ENCODE measurements around the gene ZNF774. TPM values are rescaled to one million over a fixed set of nuclear protein-coding genes. Genes with fewer than 3 reads are reported as not detected.
"Not testable (repeated sequence)": the region's sequence is repeated elsewhere in the genome, so short reads cannot be mapped to it uniquely, and the experiment has no call there.

ZNF774 gene
- total RNA-seq, 1 experiment from 2014 or later: 4.1 TPM

DNA sequence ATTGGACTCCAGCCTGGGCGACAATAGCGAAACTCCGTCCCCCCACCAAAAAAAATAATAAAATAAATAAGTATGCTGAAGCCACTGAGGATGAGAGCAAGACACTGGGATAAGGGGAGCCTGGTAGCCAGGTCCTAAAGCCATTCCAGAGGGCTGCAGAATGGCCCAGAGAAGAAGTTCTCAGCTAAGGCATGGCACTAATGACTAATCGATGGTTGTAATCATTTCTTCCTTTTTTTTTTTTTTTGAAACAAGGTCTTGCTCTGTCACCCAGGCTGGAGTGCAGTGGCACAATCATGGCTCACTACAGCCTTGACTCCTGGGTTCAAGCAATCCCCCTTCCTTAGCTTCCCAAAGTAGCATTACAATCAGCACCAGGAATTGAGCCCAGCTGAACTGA, 25.6 kb upstream of the ZNF774 start:
- no peak overlapping the region for H3K27ac ChIP-seq
- H3K4me1 ChIP-seq (replicated peaks): peaks cover 14% of the 10 kb centered on the region
- DNase-seq (ENCODE audit: low read depth in 1 of 2, low spot score in 2 of 2): no peak
- no peaks in the 10 kb centered on the region for H3K36me3 ChIP-seq
- H3K27me3 ChIP-seq (replicated peaks): no peaks in the 10 kb centered on the region
- no peaks in the 10 kb centered on the region for H3K9me3 ChIP-seq (replicated peaks)
- H3K4me3 ChIP-seq: no peak overlapping the region

GRCh38 chr15:90327311-90327710, 24.8 kb upstream of the ZNF774 start:
- H3K9me3 ChIP-seq (replicated peaks): no peaks in the 10 kb centered on the region
- H3K4me3 ChIP-seq: no peak overlapping the region
- H3K36me3 ChIP-seq: no peaks in the 10 kb centered on the region
- H3K27me3 ChIP-seq (replicated peaks): no peaks in the 10 kb centered on the region
- H3K27ac ChIP-seq: no peak overlapping the region
- H3K4me1 ChIP-seq (replicated peaks): peaks cover 11% of the 10 kb centered on the region
- DNase-seq (ENCODE audit: low read depth in 1 of 2, low spot score in 2 of 2): no peak

- no peak overlapping the region for H3K27ac ChIP-seq
- no peaks in the 10 kb centered on the region for H3K36me3 ChIP-seq
- DNase-seq (ENCODE audit: low read depth in 1 of 2, low spot score in 2 of 2): no peak
- H3K27me3 ChIP-seq (replicated peaks): no peaks in the 10 kb centered on the region
- no peak overlapping the region for H3K4me3 ChIP-seq
- peaks cover 13% of the 10 kb centered on the region for H3K4me1 ChIP-seq (replicated peaks)
- H3K9me3 ChIP-seq (replicated peaks): no peaks in the 10 kb centered on the region
These were observed 17.8 kb upstream of the ZNF774 start for GRCh38 chr15:90334304-90334731.

DNA sequence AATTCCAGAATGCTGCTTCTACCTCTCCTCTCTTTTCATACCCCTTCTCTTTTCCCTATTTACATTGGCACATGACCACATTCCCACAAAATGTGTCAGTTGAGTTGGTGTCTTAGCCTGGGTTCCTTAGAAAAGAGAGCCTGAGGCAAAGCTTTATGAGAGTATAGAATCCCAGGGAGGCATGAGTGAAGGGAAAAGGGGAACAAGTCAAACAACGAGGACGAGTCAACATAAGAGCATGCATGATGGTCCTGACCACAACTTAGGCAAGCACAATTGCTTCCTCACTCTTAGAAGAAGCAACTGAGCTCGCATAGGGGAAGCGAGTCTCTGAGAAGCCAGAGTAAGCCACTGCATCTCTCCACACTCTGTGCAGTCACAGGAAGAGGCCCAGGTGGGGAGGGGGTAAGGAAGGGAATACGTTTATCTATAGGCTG, 15.4 kb upstream of the ZNF774 start:
- Histone ChIP-seq H3K9me3 (replicated peaks) (no peaks in the 10 kb centered on the region), H3K27ac (peak overlapping the region; percentile 13)

GRCh38 chr15:90337256-90337655, 14.8 kb upstream of the ZNF774 start:
- no peaks in the 10 kb centered on the region for H3K36me3 ChIP-seq
- H3K27me3 ChIP-seq (replicated peaks): no peaks in the 10 kb centered on the region
- H3K4me3 ChIP-seq: no peak overlapping the region
- no peaks in the 10 kb centered on the region for H3K9me3 ChIP-seq (replicated peaks)
- H3K27ac ChIP-seq: peak overlapping the region; percentile 13; the same call in 1 of the 2 replicates
- peaks cover 13% of the 10 kb centered on the region for H3K4me1 ChIP-seq (replicated peaks)
- DNase-seq (ENCODE audit: low read depth in 1 of 2, low spot score in 2 of 2): no peak

More for the DNA sequence above, 15.4 kb upstream of the ZNF774 start:
- Histone ChIP-seq H3K27me3 (replicated peaks) (no peaks in the 10 kb centered on the region), H3K4me3 (no peak overlapping the region), H3K4me1 (replicated peaks) (peaks cover 13% of the 10 kb centered on the region), H3K36me3 (no peaks in the 10 kb centered on the region)
- peak; percentile 55 to 75 for DNase-seq (ENCODE audit: low read depth in 1 of 2, low spot score in 2 of 2)

- no peak overlapping the region for H3K27ac ChIP-seq
- no peak overlapping the region for H3K4me3 ChIP-seq
- peaks cover 13% of the 10 kb centered on the region for H3K4me1 ChIP-seq (replicated peaks)
- H3K27me3 ChIP-seq (replicated peaks): no peaks in the 10 kb centered on the region
- H3K9me3 ChIP-seq (replicated peaks): no peaks in the 10 kb centered on the region
- H3K36me3 ChIP-seq: no peaks in the 10 kb centered on the region
- DNase-seq (ENCODE audit: low read depth in 1 of 2, low spot score in 2 of 2): no peak
These were observed 13.6 kb upstream of the ZNF774 start for GRCh38 chr15:90338532-90338931.

GRCh38 chr15:90340345-90340744, 11.7 kb upstream of the ZNF774 start:
- DNase-seq (ENCODE audit: low read depth in 1 of 2, low spot score in 2 of 2): no peak
- Histone ChIP-seq H3K9me3 (replicated peaks) (no peaks in the 10 kb centered on the region), H3K4me1 (replicated peaks) (peaks cover 13% of the 10 kb centered on the region), H3K4me3 (no peak overlapping the region), H3K27me3 (replicated peaks) (no peaks in the 10 kb centered on the region), H3K36me3 (no peaks in the 10 kb centered on the region), H3K27ac (no peak overlapping the region)

- H3K27ac ChIP-seq: no peak overlapping the region
- DNase-seq (ENCODE audit: low read depth in 1 of 2, low spot score in 2 of 2): no peak
- no peaks in the 10 kb centered on the region for H3K36me3 ChIP-seq
- H3K4me1 ChIP-seq (replicated peaks): no peaks in the 10 kb centered on the region
- no peak overlapping the region for H3K4me3 ChIP-seq
- no peaks in the 10 kb centered on the region for H3K27me3 ChIP-seq (replicated peaks)
- no peaks in the 10 kb centered on the region for H3K9me3 ChIP-seq (replicated peaks)
These were observed 8.7 kb upstream of the ZNF774 start for GRCh38 chr15:90343302-90343790.

DNA sequence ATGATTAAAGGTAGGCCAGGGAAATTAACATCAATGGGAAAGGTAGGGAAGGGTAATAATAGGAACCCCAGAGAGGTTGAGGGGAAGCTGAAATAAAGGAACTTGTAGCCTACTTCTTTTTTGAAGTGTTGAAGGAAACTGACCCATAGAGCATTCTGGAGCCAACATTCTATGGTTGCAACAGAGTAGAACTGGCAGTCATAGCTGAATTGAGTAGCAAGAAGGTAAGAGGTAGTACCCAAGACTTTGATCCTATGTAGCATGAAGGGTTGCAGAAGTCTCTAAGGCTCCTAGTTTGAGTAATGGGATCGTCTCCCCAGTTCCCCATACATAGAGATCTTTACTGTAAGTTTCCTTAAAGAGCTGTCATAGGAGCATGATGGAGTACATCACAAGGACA, 7.4 kb upstream of the ZNF774 start:
- Histone ChIP-seq H3K4me1 (replicated peaks) (no peaks in the 10 kb centered on the region), H3K9me3 (replicated peaks) (no peaks in the 10 kb centered on the region), H3K27me3 (replicated peaks) (no peaks in the 10 kb centered on the region), H3K36me3 (no peaks in the 10 kb centered on the region), H3K27ac (no peak overlapping the region), H3K4me3 (no peak overlapping the region)
- no peak for DNase-seq (ENCODE audit: low read depth in 1 of 2, low spot score in 2 of 2)

GRCh38 chr15:90345857-90346256, 6.2 kb upstream of the ZNF774 start:
- no peak for DNase-seq (ENCODE audit: low read depth in 1 of 2, low spot score in 2 of 2)
- no peaks in the 10 kb centered on the region for H3K9me3 ChIP-seq (replicated peaks)
- H3K27ac ChIP-seq: no peak overlapping the region
- H3K4me3 ChIP-seq: no peak overlapping the region
- H3K36me3 ChIP-seq: no peaks in the 10 kb centered on the region
- H3K4me1 ChIP-seq (replicated peaks): no peaks in the 10 kb centered on the region
- H3K27me3 ChIP-seq (replicated peaks): no peaks in the 10 kb centered on the region

DNA sequence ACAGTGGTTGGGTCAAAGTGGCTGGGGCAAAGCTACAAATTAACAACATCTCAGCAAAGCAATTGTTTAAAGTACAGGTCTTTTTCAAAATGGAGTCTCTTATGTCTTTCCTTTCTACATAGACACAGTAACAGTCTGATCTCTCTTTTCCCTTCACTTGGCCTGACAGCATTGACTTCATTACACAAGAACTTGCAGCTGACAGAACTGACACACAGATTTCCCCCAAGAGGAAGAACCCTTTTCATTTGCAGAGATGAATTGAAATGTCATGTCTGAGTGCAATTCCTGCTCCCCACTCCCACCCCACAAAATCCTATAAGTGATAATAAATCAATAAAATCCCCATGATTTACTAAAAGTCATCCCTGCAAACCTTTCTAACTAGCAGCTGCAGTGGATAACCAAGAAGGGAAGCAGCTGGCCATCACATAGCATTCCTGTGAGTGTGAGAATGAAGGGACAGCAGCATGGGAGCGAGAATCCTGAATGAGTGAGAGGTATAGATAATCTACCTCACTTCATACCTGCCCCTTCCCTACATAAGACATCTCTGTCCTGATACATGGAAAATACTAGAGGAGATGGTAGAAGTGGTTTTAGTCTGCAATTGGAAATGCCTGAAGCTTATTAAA, 4.5 kb upstream of the ZNF774 start:
- not testable (repeated sequence) for H3K27ac ChIP-seq; H3K27me3 ChIP-seq (replicated peaks); H3K4me1 ChIP-seq (replicated peaks); H3K36me3 ChIP-seq; H3K4me3 ChIP-seq; DNase-seq (ENCODE audit: low read depth in 1 of 2, low spot score in 2 of 2); H3K9me3 ChIP-seq (replicated peaks)

DNA sequence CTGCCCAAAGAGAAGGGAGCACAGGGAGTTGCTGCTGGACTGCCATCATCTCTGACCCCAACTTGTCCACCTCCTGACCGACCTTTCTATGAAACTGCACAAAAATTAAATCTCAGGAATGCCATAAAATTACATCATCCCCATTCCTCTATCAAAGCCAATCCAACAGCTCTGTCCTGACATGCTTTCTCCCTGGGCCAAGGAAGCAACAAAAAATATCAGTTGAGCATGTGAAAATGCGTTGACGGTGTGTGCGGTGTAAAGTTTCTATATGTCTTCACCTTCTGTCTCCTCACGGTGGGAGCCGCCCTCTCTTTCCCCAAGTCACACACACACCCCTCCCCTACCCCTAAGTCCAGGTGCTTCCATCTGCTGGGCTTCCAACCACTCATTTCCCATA, 3.6 kb upstream of the ZNF774 start:
- Histone ChIP-seq H3K27ac (no peak overlapping the region), H3K4me1 (replicated peaks) (peaks cover 3% of the 10 kb centered on the region; the same call in 1 of the 2 replicates), H3K4me3 (no peak overlapping the region), H3K36me3 (no peaks in the 10 kb centered on the region), H3K27me3 (replicated peaks) (no peaks in the 10 kb centered on the region), H3K9me3 (replicated peaks) (no peaks in the 10 kb centered on the region)
- no peak for DNase-seq (ENCODE audit: low read depth in 1 of 2, low spot score in 2 of 2)

DNA sequence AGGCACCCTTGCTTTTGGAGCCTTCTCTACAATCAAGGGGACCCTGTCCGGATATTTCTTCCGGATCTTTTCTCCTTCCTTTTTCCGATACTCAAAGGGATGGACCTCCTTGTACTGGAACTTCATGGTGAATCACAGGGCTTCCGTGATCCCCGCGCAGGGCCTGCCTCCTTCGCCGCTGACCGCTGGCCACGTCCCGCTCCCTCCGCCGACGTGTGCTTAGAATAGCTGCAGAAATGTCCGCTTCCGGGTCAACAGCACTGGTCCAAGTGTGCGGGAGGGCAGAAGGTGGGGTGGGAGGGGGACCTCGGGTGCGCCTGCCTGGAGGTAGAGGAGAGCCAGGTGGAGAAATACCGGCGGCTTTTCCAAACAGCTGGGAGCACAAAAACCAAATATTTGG, 3.0 kb upstream of the ZNF774 start:
- Histone ChIP-seq H3K9me3 (replicated peaks) (no peaks in the 10 kb centered on the region), H3K27ac (no peak overlapping the region), H3K27me3 (replicated peaks) (no peaks in the 10 kb centered on the region), H3K36me3 (no peaks in the 10 kb centered on the region), H3K4me3 (no peak overlapping the region), H3K4me1 (replicated peaks) (peaks cover 3% of the 10 kb centered on the region; the same call in 1 of the 2 replicates)
- no peak for DNase-seq (ENCODE audit: low read depth in 1 of 2, low spot score in 2 of 2)

GRCh38 chr15:90349821-90350220, 2.3 kb upstream of the ZNF774 start:
- Histone ChIP-seq H3K36me3 (no peaks in the 10 kb centered on the region), H3K27me3 (replicated peaks) (no peaks in the 10 kb centered on the region), H3K4me3 (no peak overlapping the region), H3K9me3 (replicated peaks) (no peaks in the 10 kb centered on the region), H3K27ac (no peak overlapping the region), H3K4me1 (replicated peaks) (peaks cover 3% of the 10 kb centered on the region; the same call in 1 of the 2 replicates)
- DNase-seq (ENCODE audit: low read depth in 1 of 2, low spot score in 2 of 2): no peak
